Measurements from ENCODE around the gene PPP2R5C.

- TF ChIP-seq, protein P1, sequence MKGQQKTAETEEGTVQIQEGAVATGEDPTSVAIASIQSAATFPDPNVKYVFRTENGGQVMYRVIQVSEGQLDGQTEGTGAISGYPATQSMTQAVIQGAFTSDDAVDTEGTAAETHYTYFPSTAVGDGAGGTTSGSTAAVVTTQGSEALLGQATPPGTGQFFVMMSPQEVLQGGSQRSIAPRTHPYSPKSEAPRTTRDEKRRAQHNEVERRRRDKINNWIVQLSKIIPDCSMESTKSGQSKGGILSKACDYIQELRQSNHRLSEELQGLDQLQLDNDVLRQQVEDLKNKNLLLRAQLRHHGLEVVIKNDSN (IDR thresholded peaks at IDR 0.05): no peak
- no peak for TF ChIP-seq RAD21 (IDR thresholded peaks at IDR 0.05; ENCODE audit: low read depth)
- TF ChIP-seq REST (IDR thresholded peaks at IDR 0.05; ENCODE audit: low read depth): no peak
- no peak for TF ChIP-seq EGR1 (IDR thresholded peaks at IDR 0.05)
- no peak for TF ChIP-seq TCF12 (IDR thresholded peaks at IDR 0.05; ENCODE audit: low read depth)
- no peak for TF ChIP-seq CEBPB (IDR thresholded peaks at IDR 0.05)
- TF ChIP-seq EP300 (IDR thresholded peaks at IDR 0.05; ENCODE audit: borderline replicate concordance): no peak
- TF ChIP-seq FOXM1 (IDR thresholded peaks at IDR 0.05; ENCODE audit: borderline replicate concordance, low read depth): no peak
- TF ChIP-seq MAX (IDR thresholded peaks at IDR 0.05): no peak
- no peak for TF ChIP-seq NFIC (IDR thresholded peaks at IDR 0.05)
Observed at GRCh38 chr14:101810897-101811621, 49.5 kb downstream of the PPP2R5C start.
